ENCODE measurements around the gene PRKCH. TPM values are rescaled to one million over a fixed set of nuclear protein-coding genes. Genes with fewer than 3 reads are reported as not detected.

PRKCH gene
- polyA plus RNA-seq, 1 donor from 2014 or later: 2.0 TPM

DNA sequence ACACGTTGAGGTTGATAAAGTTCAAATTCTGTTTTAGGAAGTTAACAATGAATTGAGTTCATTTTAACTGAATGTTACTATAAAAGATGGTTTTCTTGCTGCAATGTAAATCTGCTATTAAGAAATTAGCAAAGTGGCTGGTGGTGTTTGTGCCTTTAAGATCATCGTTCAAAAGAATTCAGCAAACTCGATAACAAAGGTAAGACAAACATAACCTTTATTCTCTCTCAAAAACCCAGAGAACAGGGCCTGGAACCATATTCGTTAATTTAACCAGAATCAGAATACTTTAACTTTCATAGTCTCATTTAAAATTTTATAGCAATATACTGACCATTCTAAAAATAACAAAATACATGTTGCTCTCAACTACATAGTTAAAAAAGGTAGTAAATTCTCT, 43.6 kb upstream of the PRKCH start:
- Histone ChIP-seq H3K36me3 (ENCODE audit: insufficient read depth, low read length) (no peaks in the 10 kb centered on the region), H4K20me1 (ENCODE audit: insufficient read depth) (no peaks in the 10 kb centered on the region), H3K9me2 (ENCODE audit: insufficient read depth, low read length) (no peaks in the 10 kb centered on the region), H3K27me3 (ENCODE audit: insufficient read depth, low read depth, low read length) (peaks cover 54% of the 10 kb centered on the region), H3F3A (ENCODE audit: insufficient read depth, low read length, poor library complexity, severe bottlenecking) (no peaks in the 10 kb centered on the region), H3K4me2 (ENCODE audit: low read length) (no peak overlapping the region), H2AFZ (ENCODE audit: low read depth, low read length) (no peak overlapping the region), H3K4me3 (ENCODE audit: low read length) (no peak overlapping the region), H3K79me2 (replicated peaks; ENCODE audit: insufficient read depth, low read length) (no peaks in the 10 kb centered on the region), H3K9ac (ENCODE audit: low read length) (no peak overlapping the region), H3K27ac (ENCODE audit: low read length) (no peak overlapping the region), H3K9me3 (ENCODE audit: low read length) (peaks cover 13% of the 10 kb centered on the region)
- no peak for TF ChIP-seq SMC3 (conservative IDR thresholded peaks at IDR 0.05; ENCODE audit: poor library complexity)
- TF ChIP-seq REST (IDR thresholded peaks at IDR 0.05; ENCODE audit: borderline replicate concordance): no peak
- TF ChIP-seq RAD21 (conservative IDR thresholded peaks at IDR 0.05): no peak
- TF ChIP-seq TAF1 (IDR thresholded peaks at IDR 0.05; ENCODE audit: low read depth): no peak
- no peak for TF ChIP-seq EP300 (conservative IDR thresholded peaks at IDR 0.05; ENCODE audit: poor library complexity, severe bottlenecking)
- TF ChIP-seq, protein P1, sequence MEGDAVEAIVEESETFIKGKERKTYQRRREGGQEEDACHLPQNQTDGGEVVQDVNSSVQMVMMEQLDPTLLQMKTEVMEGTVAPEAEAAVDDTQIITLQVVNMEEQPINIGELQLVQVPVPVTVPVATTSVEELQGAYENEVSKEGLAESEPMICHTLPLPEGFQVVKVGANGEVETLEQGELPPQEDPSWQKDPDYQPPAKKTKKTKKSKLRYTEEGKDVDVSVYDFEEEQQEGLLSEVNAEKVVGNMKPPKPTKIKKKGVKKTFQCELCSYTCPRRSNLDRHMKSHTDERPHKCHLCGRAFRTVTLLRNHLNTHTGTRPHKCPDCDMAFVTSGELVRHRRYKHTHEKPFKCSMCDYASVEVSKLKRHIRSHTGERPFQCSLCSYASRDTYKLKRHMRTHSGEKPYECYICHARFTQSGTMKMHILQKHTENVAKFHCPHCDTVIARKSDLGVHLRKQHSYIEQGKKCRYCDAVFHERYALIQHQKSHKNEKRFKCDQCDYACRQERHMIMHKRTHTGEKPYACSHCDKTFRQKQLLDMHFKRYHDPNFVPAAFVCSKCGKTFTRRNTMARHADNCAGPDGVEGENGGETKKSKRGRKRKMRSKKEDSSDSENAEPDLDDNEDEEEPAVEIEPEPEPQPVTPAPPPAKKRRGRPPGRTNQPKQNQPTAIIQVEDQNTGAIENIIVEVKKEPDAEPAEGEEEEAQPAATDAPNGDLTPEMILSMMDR (IDR thresholded peaks at IDR 0.05; ENCODE audit: poor library complexity, severe bottlenecking): no peak
- TF ChIP-seq MXI1 (conservative IDR thresholded peaks at IDR 0.05; ENCODE audit: poor library complexity, severe bottlenecking): no peak
- no peak for TF ChIP-seq POLR2AphosphoS5 (IDR thresholded peaks at IDR 0.05)
- no peak for TF ChIP-seq EZH2 (IDR thresholded peaks at IDR 0.05; ENCODE audit: borderline replicate concordance, insufficient read depth, low read length, poor library complexity, severe bottlenecking)

- no peaks in the 10 kb centered on the region for H4K20me1 ChIP-seq (ENCODE audit: insufficient read depth)
- H3K9ac ChIP-seq (ENCODE audit: low read length): no peak overlapping the region
- no peaks in the 10 kb centered on the region for H3F3A ChIP-seq (ENCODE audit: insufficient read depth, low read length, poor library complexity, severe bottlenecking)
- no peak for TF ChIP-seq TAF1 (IDR thresholded peaks at IDR 0.05; ENCODE audit: low read depth)
- TF ChIP-seq POLR2AphosphoS5 (IDR thresholded peaks at IDR 0.05): no peak
- TF ChIP-seq SMC3 (conservative IDR thresholded peaks at IDR 0.05; ENCODE audit: poor library complexity): no peak
- TF ChIP-seq, protein P1 (IDR thresholded peaks at IDR 0.05; ENCODE audit: poor library complexity, severe bottlenecking): no peak
- no peak for TF ChIP-seq REST (IDR thresholded peaks at IDR 0.05; ENCODE audit: borderline replicate concordance)
- no peak for TF ChIP-seq EP300 (conservative IDR thresholded peaks at IDR 0.05; ENCODE audit: poor library complexity, severe bottlenecking)
- no peak for TF ChIP-seq RAD21 (conservative IDR thresholded peaks at IDR 0.05)
- TF ChIP-seq MXI1 (conservative IDR thresholded peaks at IDR 0.05; ENCODE audit: poor library complexity, severe bottlenecking): no peak
- TF ChIP-seq EZH2 (IDR thresholded peaks at IDR 0.05; ENCODE audit: borderline replicate concordance, insufficient read depth, low read length, poor library complexity, severe bottlenecking): no peak
- H2AFZ ChIP-seq (ENCODE audit: low read depth, low read length): no peak overlapping the region
- H3K9me3 ChIP-seq (ENCODE audit: low read length): peaks cover 13% of the 10 kb centered on the region
- no peak overlapping the region for H3K4me3 ChIP-seq (ENCODE audit: low read length)
- H3K27ac ChIP-seq (ENCODE audit: low read length): no peak overlapping the region
- no peaks in the 10 kb centered on the region for H3K79me2 ChIP-seq (replicated peaks; ENCODE audit: insufficient read depth, low read length)
- no peaks in the 10 kb centered on the region for H3K9me2 ChIP-seq (ENCODE audit: insufficient read depth, low read length)
- H3K27me3 ChIP-seq (ENCODE audit: insufficient read depth, low read depth, low read length): peaks cover 67% of the 10 kb centered on the region
- no peaks in the 10 kb centered on the region for H3K36me3 ChIP-seq (ENCODE audit: insufficient read depth, low read length)
- no peak overlapping the region for H3K4me2 ChIP-seq (ENCODE audit: low read length)
Measured at GRCh38 chr14:61279082-61279481, 42.3 kb upstream of the PRKCH start.
